ENCODE data around the gene WDR1. TPM values are rescaled to one million over a fixed set of nuclear protein-coding genes. Genes with fewer than 3 reads are reported as not detected.

WDR1 gene
- total and polyA plus RNA-seq, 11 donors: 76.1 to 299 (median 185) TPM

DNA sequence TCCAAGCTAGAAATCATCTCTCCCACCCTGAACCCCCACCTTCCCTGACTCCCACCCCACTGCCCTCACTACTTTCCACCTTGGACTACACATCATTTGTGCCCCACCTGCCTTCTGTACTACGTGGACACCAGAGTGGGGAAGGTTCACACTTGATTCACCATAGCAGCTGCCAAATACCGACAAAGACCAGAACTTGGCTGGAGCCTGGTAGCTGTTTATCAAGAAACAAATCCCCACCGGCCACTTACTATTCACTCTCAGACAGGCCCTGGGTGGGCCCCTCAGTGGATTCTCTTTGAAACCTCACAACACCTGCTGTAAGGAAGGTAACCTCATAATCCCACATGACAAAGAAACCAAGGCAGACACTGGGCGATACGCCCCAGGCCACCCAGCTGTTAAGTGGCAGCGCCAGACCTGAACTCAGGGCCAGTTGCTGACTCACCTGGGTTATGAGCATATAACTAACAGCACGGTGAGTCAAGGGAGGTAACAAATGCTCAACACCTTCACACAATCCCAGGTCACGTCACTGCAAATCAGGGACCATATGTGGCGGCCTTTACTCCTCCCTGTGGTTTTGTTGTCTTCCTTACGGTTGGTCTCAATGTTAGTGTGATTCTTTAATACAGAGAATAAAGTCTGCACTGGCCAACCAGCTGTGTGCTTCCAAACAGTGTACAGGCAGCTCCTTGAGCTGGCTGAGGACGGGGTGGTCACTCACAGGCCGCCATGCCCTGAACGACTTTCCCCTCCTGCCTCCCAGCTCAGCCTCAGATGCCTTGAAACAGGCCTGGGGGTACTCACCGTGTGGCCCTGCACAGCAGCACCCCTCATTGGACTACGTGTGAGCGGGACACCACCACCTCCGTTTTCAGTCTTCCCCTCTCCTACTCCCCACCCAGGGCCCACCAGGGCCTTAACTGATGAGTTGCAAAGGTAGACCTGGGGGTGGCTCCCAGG, 7.5 kb downstream of the WDR1 start:
- TF ChIP-seq POLR2A (IDR thresholded peaks at IDR 0.05): no peak
- TF ChIP-seq, protein P1, sequence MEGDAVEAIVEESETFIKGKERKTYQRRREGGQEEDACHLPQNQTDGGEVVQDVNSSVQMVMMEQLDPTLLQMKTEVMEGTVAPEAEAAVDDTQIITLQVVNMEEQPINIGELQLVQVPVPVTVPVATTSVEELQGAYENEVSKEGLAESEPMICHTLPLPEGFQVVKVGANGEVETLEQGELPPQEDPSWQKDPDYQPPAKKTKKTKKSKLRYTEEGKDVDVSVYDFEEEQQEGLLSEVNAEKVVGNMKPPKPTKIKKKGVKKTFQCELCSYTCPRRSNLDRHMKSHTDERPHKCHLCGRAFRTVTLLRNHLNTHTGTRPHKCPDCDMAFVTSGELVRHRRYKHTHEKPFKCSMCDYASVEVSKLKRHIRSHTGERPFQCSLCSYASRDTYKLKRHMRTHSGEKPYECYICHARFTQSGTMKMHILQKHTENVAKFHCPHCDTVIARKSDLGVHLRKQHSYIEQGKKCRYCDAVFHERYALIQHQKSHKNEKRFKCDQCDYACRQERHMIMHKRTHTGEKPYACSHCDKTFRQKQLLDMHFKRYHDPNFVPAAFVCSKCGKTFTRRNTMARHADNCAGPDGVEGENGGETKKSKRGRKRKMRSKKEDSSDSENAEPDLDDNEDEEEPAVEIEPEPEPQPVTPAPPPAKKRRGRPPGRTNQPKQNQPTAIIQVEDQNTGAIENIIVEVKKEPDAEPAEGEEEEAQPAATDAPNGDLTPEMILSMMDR (IDR thresholded peaks at IDR 0.05): no peak
- no peak overlapping the region for H3K4me3 ChIP-seq
- intact Hi-C loops (cut with DNase I): no loop called here
- peak overlapping the region in 8 of 12 donors; percentile 33 to 82 (median 52) for H3K27ac ChIP-seq
- peaks cover 26 to 100% (median 84%) of the 10 kb centered on the region in 12 donors for H3K4me1 ChIP-seq
- no peaks in the 10 kb centered on the region for H3K27me3 ChIP-seq
- 62 to 76% (median 68%) methylated on average over 16 to 17 of the region's 17 CpGs for WGBS, 4 donors
- no peaks in the 10 kb centered on the region for H3K9me3 ChIP-seq
- peaks cover 0 to 75% (median 53%) of the 10 kb centered on the region in 9 donors for H3K36me3 ChIP-seq
- ATAC-seq: no peak
- no peak for DNase-seq

GRCh38 chr4:10108391-10108790, 8.2 kb downstream of the WDR1 start:
- DNase-seq: no peak
- WGBS, 4 donors: 75 to 85% (median 80%) methylated on average over 2 to 6 of the region's 6 CpGs
- H3K4me3 ChIP-seq: no peak overlapping the region

DNA sequence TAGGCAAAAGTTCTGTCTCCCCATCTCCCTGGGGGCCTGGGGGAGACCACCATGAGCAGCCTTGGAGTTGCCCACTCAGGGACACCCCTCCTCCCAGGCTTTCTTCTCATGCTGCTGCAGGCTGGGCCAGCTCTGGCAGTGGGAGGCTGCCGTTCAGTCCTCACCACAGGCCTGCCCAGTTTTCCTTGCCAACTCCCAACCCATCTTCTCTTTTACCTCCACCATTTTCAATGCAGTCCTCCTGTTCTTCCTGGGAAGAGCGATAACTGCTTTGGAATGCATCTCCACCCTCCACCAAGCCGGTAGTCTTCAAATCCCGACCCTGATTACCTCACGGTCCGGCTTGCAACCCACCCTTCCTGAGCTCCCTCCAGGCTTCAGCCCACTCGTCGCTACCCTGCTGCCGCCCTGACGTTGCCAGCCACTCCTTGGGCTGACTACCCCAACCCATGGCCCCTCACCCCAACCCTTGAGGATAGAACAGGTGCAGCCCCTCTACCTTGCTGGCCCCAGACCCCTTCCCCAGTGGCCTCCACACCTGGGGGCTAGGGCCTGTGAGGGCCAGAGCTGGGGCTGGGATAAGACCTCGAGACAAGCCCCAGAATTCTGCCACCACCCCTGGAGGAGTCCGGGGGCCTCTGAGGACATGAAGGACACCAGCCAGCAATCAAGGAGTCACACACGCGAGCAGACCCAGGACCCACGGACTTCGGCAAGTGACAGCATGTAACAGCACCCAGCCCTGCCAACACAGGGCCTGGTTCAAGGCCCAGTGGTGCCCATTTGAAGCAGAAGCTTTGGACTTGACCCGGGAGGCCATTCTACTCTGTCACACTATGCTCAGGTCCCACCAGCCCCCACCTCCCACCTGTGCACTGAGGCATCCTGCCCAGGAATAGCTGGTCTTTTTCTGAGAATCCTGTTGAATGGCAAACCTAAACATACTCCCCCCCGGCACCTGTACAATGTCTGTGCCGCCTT, 9.2 kb downstream of the WDR1 start:
- WGBS, 4 donors: 50 to 62% (median 52%) methylated on average over 19 of the region's 19 CpGs
- no peaks in the 10 kb centered on the region for H3K27me3 ChIP-seq
- H3K36me3 ChIP-seq: peaks cover 0 to 73% (median 40%) of the 10 kb centered on the region in 9 donors
- ATAC-seq (peak in 3 of 4 donors; percentile 6 to 35 (median 23)), DNase-seq (no peak)
- intact Hi-C loops (cut with DNase I): no loop called here
- peaks cover 26 to 100% (median 89%) of the 10 kb centered on the region in 12 donors for H3K4me1 ChIP-seq
- no peaks in the 10 kb centered on the region for H3K9me3 ChIP-seq
- peak overlapping the region; percentile 47 to 82 (median 70) for H3K27ac ChIP-seq
- TF ChIP-seq POLR2A (IDR thresholded peaks at IDR 0.05): no peak
- TF ChIP-seq, protein P1 (IDR thresholded peaks at IDR 0.05): no peak
- peak overlapping the region in 3 of 12 donors; percentile 1 to 5 (median 5) for H3K4me3 ChIP-seq

More at GRCh38 chr4:10108391-10108790, 8.2 kb downstream of the WDR1 start:
- ATAC-seq: no peak
- H3K27me3 ChIP-seq: no peaks in the 10 kb centered on the region
- H3K27ac ChIP-seq: peak overlapping the region in 9 of 12 donors; percentile 15 to 82 (median 71)
- no peak for TF ChIP-seq POLR2A (IDR thresholded peaks at IDR 0.05)
- TF ChIP-seq, protein P1 (IDR thresholded peaks at IDR 0.05): no peak
- H3K9me3 ChIP-seq: no peaks in the 10 kb centered on the region
- H3K4me1 ChIP-seq: peaks cover 26 to 100% (median 86%) of the 10 kb centered on the region in 12 donors
- H3K36me3 ChIP-seq: peaks cover 0 to 74% (median 46%) of the 10 kb centered on the region in 9 donors
- intact Hi-C loops (cut with DNase I): no loop called here
